Duodenal mucosa (tissue), 2 donors: ENCODE measurements around the gene CRTAC1.

Source experiments
- H3K27ac ChIP-seq: one replicate; pipeline ENCODE4 v1.7.0; 2013; ENCODE audit warnings: low read depth, low read length
- H3K27me3 ChIP-seq, 2 donors: one replicate each; pipeline ENCODE4 v1.7.0; 2013; ENCODE audit warnings: low read length in 2 of 2, control low read depth in 1 of 2; ENCODE audit not compliant: insufficient read depth in 2 of 2, control insufficient read depth in 1 of 2
- H3K36me3 ChIP-seq, 2 donors: one replicate each; pipeline ENCODE4 v1.7.0; 2013; ENCODE audit warnings: low read length in 2 of 2, control low read depth in 1 of 2; ENCODE audit not compliant: insufficient read depth in 2 of 2, control insufficient read depth in 1 of 2
- H3K4me1 ChIP-seq, 2 donors: one replicate each; pipeline ENCODE4 v1.7.0; 2013; ENCODE audit warnings: low read length in 2 of 2, control low read depth in 1 of 2; ENCODE audit not compliant: insufficient read depth in 2 of 2, control insufficient read depth in 1 of 2
- H3K4me3 ChIP-seq, 2 donors: one replicate each; pipeline ENCODE4 v1.7.0; 2013; ENCODE audit warnings: low read length in 2 of 2, low read depth in 1 of 2
- H3K9ac ChIP-seq, 2 donors: one replicate each; pipeline ENCODE4 v1.7.0; 2013; ENCODE audit warnings: low read length in 2 of 2, low read depth in 1 of 2
- H3K9me3 ChIP-seq, 2 donors: one replicate each; pipeline ENCODE4 v1.7.0; 2013; ENCODE audit warnings: low read length in 2 of 2, control low read depth in 1 of 2; ENCODE audit not compliant: control insufficient read depth in 1 of 2

The CRTAC1 gene

DNA sequence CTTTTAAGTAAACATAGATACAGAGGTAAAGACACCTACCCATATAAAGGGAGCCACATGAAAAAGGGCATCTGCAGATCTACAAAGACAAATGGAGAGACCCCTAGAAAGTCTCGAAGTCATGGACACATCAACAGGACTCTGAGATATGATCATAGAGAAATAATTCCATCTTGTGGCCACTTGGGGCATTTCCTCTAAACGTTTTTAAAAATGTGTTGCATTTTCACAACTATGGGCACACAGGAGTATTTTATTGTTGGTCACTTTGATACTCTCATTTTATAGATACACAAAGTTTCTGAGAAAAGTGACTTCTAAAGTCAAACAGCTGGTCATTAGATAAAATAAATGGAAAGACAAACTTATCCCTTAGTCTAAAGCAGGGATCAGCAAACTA lies 87.1 kb downstream of the CRTAC1 start:
- Histone ChIP-seq H3K36me3 (no peaks in the 10 kb centered on the region), H3K4me1 (no peaks in the 10 kb centered on the region), H3K9me3 (peaks cover 0 to 3% of the 10 kb centered on the region in 2 donors), H3K9ac (no peak overlapping the region), H3K27ac (no peak overlapping the region), H3K27me3 (peaks cover 0 to 7% of the 10 kb centered on the region in 2 donors), H3K4me3 (no peak overlapping the region)

GRCh38 chr10:97940534-97940933 lies 89.9 kb downstream of the CRTAC1 start:
- Histone ChIP-seq H3K27me3 (peaks cover 0 to 7% of the 10 kb centered on the region in 2 donors), H3K9ac (no peak overlapping the region), H3K9me3 (peaks cover 0 to 3% of the 10 kb centered on the region in 2 donors), H3K4me3 (no peak overlapping the region), H3K36me3 (no peaks in the 10 kb centered on the region), H3K27ac (no peak overlapping the region), H3K4me1 (no peaks in the 10 kb centered on the region)

GRCh38 chr10:97939446-97939990 lies 90.9 kb downstream of the CRTAC1 start:
- Histone ChIP-seq H3K27me3 (peaks cover 0 to 7% of the 10 kb centered on the region in 2 donors), H3K9ac (no peak overlapping the region), H3K36me3 (no peaks in the 10 kb centered on the region), H3K27ac (no peak overlapping the region), H3K4me3 (no peak overlapping the region), H3K9me3 (peaks cover 0 to under 1% of the 10 kb centered on the region in 2 donors), H3K4me1 (no peaks in the 10 kb centered on the region)

DNA sequence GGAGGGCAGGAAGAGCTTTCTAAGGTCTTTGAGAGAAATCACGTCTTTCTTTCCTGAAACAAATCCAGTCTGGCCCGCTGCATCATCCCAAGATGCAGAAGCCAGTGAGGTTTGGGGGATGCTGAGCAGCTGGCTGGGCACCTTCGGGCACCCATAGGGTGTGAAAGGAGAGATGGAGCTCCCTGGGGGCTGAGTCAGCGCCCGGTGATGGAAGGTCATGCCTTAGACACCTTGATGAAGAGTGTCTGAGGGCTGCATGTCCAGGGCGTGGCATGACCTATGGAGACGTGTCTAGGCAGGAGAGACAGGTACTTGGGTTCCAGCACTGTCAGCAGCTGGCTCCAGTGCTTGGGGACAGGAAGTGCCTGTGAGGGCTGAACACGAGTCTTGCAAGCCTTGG lies 92.5 kb downstream of the CRTAC1 start:
- H3K27ac ChIP-seq = no peak overlapping the region
- H3K4me1 ChIP-seq = no peaks in the 10 kb centered on the region
- H3K9ac ChIP-seq = no peak overlapping the region
- no peak overlapping the region for H3K4me3 ChIP-seq
- no peaks in the 10 kb centered on the region for H3K36me3 ChIP-seq
- H3K9me3 ChIP-seq = no peaks in the 10 kb centered on the region
- H3K27me3 ChIP-seq = peaks cover 0 to 7% of the 10 kb centered on the region in 2 donors

GRCh38 chr10:97937054-97937453 lies 93.4 kb downstream of the CRTAC1 start:
- Histone ChIP-seq H3K36me3 (no peaks in the 10 kb centered on the region), H3K9ac (no peak overlapping the region), H3K27me3 (peaks cover 0 to 6% of the 10 kb centered on the region in 2 donors), H3K4me3 (no peak overlapping the region), H3K4me1 (no peaks in the 10 kb centered on the region), H3K27ac (no peak overlapping the region), H3K9me3 (no peaks in the 10 kb centered on the region)

GRCh38 chr10:97936126-97936525 lies 94.3 kb downstream of the CRTAC1 start:
- no peak overlapping the region for H3K9ac ChIP-seq
- H3K9me3 ChIP-seq = no peaks in the 10 kb centered on the region
- no peaks in the 10 kb centered on the region for H3K36me3 ChIP-seq
- no peaks in the 10 kb centered on the region for H3K4me1 ChIP-seq
- H3K27me3 ChIP-seq = no peaks in the 10 kb centered on the region
- H3K4me3 ChIP-seq = no peak overlapping the region
- H3K27ac ChIP-seq = no peak overlapping the region

GRCh38 chr10:97932932-97933530 lies 97.4 kb downstream of the CRTAC1 start:
- Histone ChIP-seq H3K9me3 (no peaks in the 10 kb centered on the region), H3K4me3 (no peak overlapping the region), H3K4me1 (no peaks in the 10 kb centered on the region), H3K27me3 (peaks cover 8 to 11% of the 10 kb centered on the region in 2 donors), H3K27ac (no peak overlapping the region), H3K9ac (no peak overlapping the region), H3K36me3 (no peaks in the 10 kb centered on the region)

DNA sequence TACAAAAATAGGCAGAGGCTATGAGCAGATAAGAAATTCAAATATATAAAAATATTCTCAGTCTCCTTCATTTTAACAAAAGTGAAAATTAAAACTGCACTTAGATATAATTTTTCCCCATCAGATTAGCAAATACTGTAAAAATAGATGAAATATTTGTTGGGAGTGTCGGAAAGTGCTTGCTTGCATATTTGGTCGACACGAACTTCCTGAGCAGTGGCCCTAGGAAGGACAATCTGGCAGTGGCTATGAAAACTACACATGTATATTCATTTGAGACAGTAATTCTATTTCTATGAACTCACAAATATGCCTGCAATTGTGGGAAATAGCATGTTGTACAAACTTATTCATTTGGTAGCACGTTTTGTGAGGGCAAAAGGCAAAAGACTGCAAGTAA lies 99.4 kb downstream of the CRTAC1 start:
- no peaks in the 10 kb centered on the region for H3K36me3 ChIP-seq
- no peaks in the 10 kb centered on the region for H3K4me1 ChIP-seq
- H3K27ac ChIP-seq = no peak overlapping the region
- H3K9me3 ChIP-seq = no peaks in the 10 kb centered on the region
- peaks cover 8 to 15% of the 10 kb centered on the region in 2 donors for H3K27me3 ChIP-seq
- no peak overlapping the region for H3K9ac ChIP-seq
- H3K4me3 ChIP-seq = no peak overlapping the region

- Histone ChIP-seq H3K9ac (no peak overlapping the region), H3K27me3 (peaks cover 8 to 19% of the 10 kb centered on the region in 2 donors), H3K4me1 (no peaks in the 10 kb centered on the region), H3K27ac (no peak overlapping the region), H3K4me3 (no peak overlapping the region), H3K9me3 (no peaks in the 10 kb centered on the region), H3K36me3 (no peaks in the 10 kb centered on the region)
Measured at GRCh38 chr10:97928897-97929296, 101.5 kb downstream of the CRTAC1 start.

DNA sequence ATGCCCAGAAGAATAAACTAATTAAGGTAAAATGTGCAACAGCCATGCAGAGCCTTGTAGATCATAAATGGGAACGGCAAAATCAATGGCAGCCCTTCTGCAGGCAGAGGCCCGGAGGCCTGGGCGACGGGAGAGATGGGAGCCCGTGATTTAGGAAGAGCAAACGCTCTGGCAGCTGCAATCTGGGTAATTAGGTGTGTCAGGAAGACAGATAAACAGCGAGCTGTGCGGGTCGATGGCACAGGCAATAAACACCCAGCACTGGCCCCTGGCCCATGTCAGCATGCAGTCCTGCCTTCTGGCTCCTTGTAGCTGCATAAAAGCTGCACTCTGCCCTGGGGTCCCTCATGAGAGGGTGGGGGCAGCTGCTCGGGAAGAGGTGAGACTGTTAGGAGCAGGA lies 102.8 kb downstream of the CRTAC1 start:
- no peak overlapping the region for H3K4me3 ChIP-seq
- no peak overlapping the region for H3K27ac ChIP-seq
- no peaks in the 10 kb centered on the region for H3K36me3 ChIP-seq
- no peaks in the 10 kb centered on the region for H3K9me3 ChIP-seq
- no peak overlapping the region for H3K9ac ChIP-seq
- H3K27me3 ChIP-seq = peaks cover 8 to 19% of the 10 kb centered on the region in 2 donors
- no peaks in the 10 kb centered on the region for H3K4me1 ChIP-seq
